Liver (tissue), 3 donors: Measurements from ENCODE around the gene ADCY2.

Experiments used
- ATF3 ChIP-seq: IDR thresholded peaks from 2 replicates; pipeline ENCODE4 v1.6.1; 2016; ENCODE audit warnings: antibody characterized with exemption
- CTCF ChIP-seq: fragments of 150-350 bp; IDR thresholded peaks from 2 replicates; pipeline ENCODE4 v1.5.1; 2017; ENCODE audit warnings: improper control_type of control experiment, low read depth, low read length; ENCODE audit not compliant: missing input control
- FOXA1 ChIP-seq: IDR thresholded peaks from 2 replicates; pipeline ENCODE4 v1.6.1; 2016; ENCODE audit warnings: antibody characterized with exemption
- GABPA ChIP-seq, 2 donors: IDR thresholded peaks in 1 of 2; conservative IDR thresholded peaks in 1 of 2; 2 replicates each; pipeline ENCODE4 v1.6.1; 2016; ENCODE audit warnings: antibody characterized with exemption in 2 of 2, mild to moderate bottlenecking in 1 of 2, moderate library complexity in 1 of 2
- MAX ChIP-seq: IDR thresholded peaks from 2 replicates; pipeline ENCODE4 v1.6.1; 2016; ENCODE audit warnings: antibody characterized with exemption
- NR2F2 ChIP-seq: IDR thresholded peaks from 2 replicates; pipeline ENCODE4 v1.6.1; 2016; ENCODE audit warnings: antibody characterized with exemption
- RAD21 ChIP-seq, 2 donors: IDR thresholded peaks; 2 replicates each; pipeline ENCODE4 v1.6.1; 2016; ENCODE audit warnings: antibody characterized with exemption in 2 of 2, mild to moderate bottlenecking in 2 of 2
- TAF1 ChIP-seq: conservative IDR thresholded peaks from 2 replicates; pipeline ENCODE4 v1.6.1; 2016; ENCODE audit warnings: antibody characterized with exemption, mild to moderate bottlenecking
- YY1 ChIP-seq: IDR thresholded peaks from 2 replicates; pipeline ENCODE4 v1.6.1; 2016; ENCODE audit warnings: antibody characterized with exemption, mild to moderate bottlenecking
- donor health status: healthy.
- donor health status: healthy.

- no peak for TF ChIP-seq CTCF
- TF ChIP-seq MAX: no peak
- no peak for TF ChIP-seq TAF1
- no peak for TF ChIP-seq NR2F2
- no peak for TF ChIP-seq FOXA1
- no peak for TF ChIP-seq RAD21 (IDR thresholded peaks at IDR 0.05)
- TF ChIP-seq ATF3: no peak
- TF ChIP-seq YY1: no peak
- no peak for TF ChIP-seq GABPA (IDR thresholded peaks at IDR 0.05 in 1 of 2, conservative IDR thresholded peaks at IDR 0.05 in 1 of 2)
Measured at GRCh38 chr5:7435503-7435902, 39.6 kb downstream of the ADCY2 start.
